ENCODE results near the gene ZNF410.
A peak's percentile ranks its signal among the peaks of the same experiment; 100 is the strongest.

Gene ZNF410

GRCh38 chr14:73953731-73954130 lies 67.1 kb downstream of the ZNF410 start:
- no peak for DNase-seq (ENCODE audit: low read depth)

GRCh38 chr14:73955674-73956073 lies 69.0 kb downstream of the ZNF410 start:
- DNase-seq (ENCODE audit: low read depth): no peak

GRCh38 chr14:73958591-73958990 lies 71.9 kb downstream of the ZNF410 start:
- no peak for DNase-seq (ENCODE audit: low read depth)

- DNase-seq (ENCODE audit: low read depth): no peak
Observed at GRCh38 chr14:73961192-73961591, 74.5 kb downstream of the ZNF410 start.

- peak; percentile 61 for DNase-seq (ENCODE audit: low read depth)
Observed at GRCh38 chr14:73965216-73965615, 78.6 kb downstream of the ZNF410 start.

GRCh38 chr14:73968885-73969284 lies 82.2 kb downstream of the ZNF410 start:
- DNase-seq (ENCODE audit: low read depth): no peak

- no peak for DNase-seq (ENCODE audit: low read depth)
Observed at GRCh38 chr14:73973497-73973896, 86.8 kb downstream of the ZNF410 start.

- no peak for DNase-seq (ENCODE audit: low read depth)
Observed at GRCh38 chr14:73976125-73976524, 89.5 kb downstream of the ZNF410 start.

GRCh38 chr14:73977896-73978295 lies 91.2 kb downstream of the ZNF410 start:
- peak; percentile 67 for DNase-seq (ENCODE audit: low read depth)

Measured in amniotic epithelial cell (primary cell).